HCT116 (cell line): ENCODE results near the gene ATG2B. TPM values are rescaled to one million over a fixed set of nuclear protein-coding genes. Genes with fewer than 3 reads are reported as not detected.

Experiments used
- ATAC-seq: fragments of 200-7000 bp; cut with Tn5 transposase; 2 replicates; pipeline ENCODE4 v1.9.1; 2020; ENCODE audit warnings: mild to moderate bottlenecking, moderate library complexity
- BruUV-seq: library from RNA; stranded (reverse); fragments of 400-500 nt; replicated peaks from 2 replicates; lab custom pipeline; 2021; lab: Mats Ljungman, UMichigan
- CTCF ChIA-PET: fragments of 300-600 bp; sonication (Branson Sonifier 250); formaldehyde crosslinking; loops from one replicate; lab custom pipeline; 2021; ENCODE audit warnings: antibody characterized with exemption; lab: Charles Lee
- POLR2A ChIA-PET: fragments of 300-600, 350-600 bp; sonication (Branson Sonifier 250); formaldehyde crosslinking; loops from one replicate; lab custom pipeline; 2021; ENCODE audit warnings: antibody characterized with exemption; lab: Charles Lee
- RAD21 ChIA-PET, 2 experiments: fragments of 300-600 bp; sonication (Branson Sonifier 250); formaldehyde crosslinking; loops; one replicate each; lab custom pipeline; 2023; ENCODE audit warnings: low total read pairs in 2 of 2; ENCODE audit not compliant: uncharacterized antibody in 2 of 2, unreplicated experiment in 2 of 2, low non-redundant PET in 1 of 2; lab: Charles Lee
- DNase-seq: peaks from one replicate; pipeline ENCODE4 v3.0.0-alpha.2; 2010; ENCODE audit warnings: low read depth, low spot score
- H2AFZ ChIP-seq: fragments of 200-600 bp; shearing (Covaris generic), sonication (generic); 2 replicates; pipeline ENCODE4 v1.6.1; 2017; ENCODE audit warnings: low read depth, mixed run types, mixed read lengths, antibody characterized with exemption, low read length; ENCODE audit not compliant: poor library complexity, severe bottlenecking
- H3K27ac ChIP-seq: 2 replicates; pipeline ENCODE4 v1.5.1; 2012; ENCODE audit warnings: low read depth, low read length
- H3K27me3 ChIP-seq: fragments of 200-600 bp; sonication (generic); 2 replicates; pipeline ENCODE4 v1.6.1; 2016; ENCODE audit warnings: mixed run types, low read length, mixed read lengths; ENCODE audit not compliant: insufficient read depth
- H3K36me3 ChIP-seq, 2 experiments: fragments of 200-500 bp in 1 of 2; fragments of 200-600 bp in 1 of 2; sonication (Bioruptor generic) in 1 of 2; sonication (generic) in 1 of 2; 2 replicates each; pipeline versions ENCODE4 v1.5.1 to v1.6.1; 2014 to 2016; ENCODE audit warnings: low read length in 2 of 2, inconsistent platforms in 1 of 2, mixed read lengths in 1 of 2, mixed run types in 1 of 2; ENCODE audit not compliant: insufficient read depth in 2 of 2, control insufficient read depth in 1 of 2
- H3K4me1 ChIP-seq, 2 experiments: fragments of 200-600 bp in 1 of 2; sonication (generic) in 1 of 2; 2 replicates each; pipeline versions ENCODE4 v1.5.1 to v1.6.1; 2012 to 2017; ENCODE audit warnings: low read length in 2 of 2, inconsistent platforms in 1 of 2, mild to moderate bottlenecking in 1 of 2, mixed read lengths in 1 of 2, mixed run types in 1 of 2, moderate library complexity in 1 of 2; ENCODE audit not compliant: insufficient read depth in 2 of 2, control insufficient read depth in 1 of 2
- H3K4me2 ChIP-seq: fragments of 200-600 bp; sonication (generic); 2 replicates; pipeline ENCODE4 v1.6.1; 2017; ENCODE audit warnings: mixed run types, low read length, mixed read lengths
- H3K4me3 ChIP-seq, 2 experiments: fragments of 200-600 bp in 1 of 2; sonication (generic) in 1 of 2; replicated peaks in 1 of 2; 2 replicates each; pipeline ENCODE4 v1.5.1; 2011 to 2016; ENCODE audit warnings: low read length in 2 of 2, control low read depth in 1 of 2, low read depth in 1 of 2, mild to moderate bottlenecking in 1 of 2, mixed read lengths in 1 of 2, mixed run types in 1 of 2
- H3K79me2 ChIP-seq: fragments of 200-600 bp; sonication (generic); 2 replicates; pipeline ENCODE4 v1.6.1; 2017; ENCODE audit warnings: mild to moderate bottlenecking, mixed run types, low read length, moderate library complexity, mixed read lengths; ENCODE audit not compliant: insufficient read depth
- H3K9ac ChIP-seq: fragments of 200-600 bp; sonication (generic); 2 replicates; pipeline ENCODE4 v1.6.1; 2016; ENCODE audit warnings: low read length, mixed read lengths
- H3K9me2 ChIP-seq: fragments of 200-600 bp; sonication (generic), shearing (Covaris generic); 2 replicates; pipeline ENCODE4 v1.6.1; 2017; ENCODE audit warnings: mixed run types, mild to moderate bottlenecking, moderate library complexity; ENCODE audit not compliant: insufficient read depth
- H3K9me3 ChIP-seq, 2 experiments: fragments of 200-500 bp in 1 of 2; fragments of 200-600 bp in 1 of 2; sonication (Bioruptor generic) in 1 of 2; sonication (generic) in 1 of 2; 2 replicates each; pipeline ENCODE4 v1.6.1; 2014 to 2017; ENCODE audit warnings: low read length in 2 of 2, mixed read lengths in 2 of 2, inconsistent platforms in 1 of 2, low read depth in 1 of 2, mild to moderate bottlenecking in 1 of 2, mixed run types in 1 of 2, moderate library complexity in 1 of 2; ENCODE audit not compliant: control insufficient read depth in 1 of 2, insufficient read depth in 1 of 2
- H4K20me1 ChIP-seq: fragments of 200-600 bp; sonication (generic), shearing (Covaris generic); 2 replicates; pipeline ENCODE4 v1.6.1; 2017; ENCODE audit warnings: mixed run types, mild to moderate bottlenecking, moderate library complexity; ENCODE audit not compliant: insufficient read depth
- ATF3 ChIP-seq: IDR thresholded peaks from 2 replicates; pipeline ENCODE4 v1.6.1; 2012
- CBX3 ChIP-seq: IDR thresholded peaks from 2 replicates; pipeline ENCODE4 v1.6.1; 2012; ENCODE audit warnings: low read depth
- EGR1 ChIP-seq: IDR thresholded peaks from 2 replicates; pipeline ENCODE4 v1.6.1; 2012; ENCODE audit warnings: low read depth
- ELF1 ChIP-seq: IDR thresholded peaks from 2 replicates; pipeline ENCODE4 v1.6.1; 2012; ENCODE audit warnings: low read depth, borderline replicate concordance
- FOSL1 ChIP-seq: IDR thresholded peaks from 2 replicates; pipeline ENCODE4 v1.6.1; 2012; ENCODE audit warnings: low read depth
- JUND ChIP-seq: IDR thresholded peaks from 2 replicates; pipeline ENCODE4 v1.6.1; 2012
- POLR2A ChIP-seq: IDR thresholded peaks from 2 replicates; pipeline ENCODE4 v1.7.0; 2011; ENCODE audit warnings: borderline replicate concordance; ENCODE audit not compliant: insufficient read depth, insufficient read length; ENCODE audit errors: extremely low read depth
- RAD21 ChIP-seq: IDR thresholded peaks from 2 replicates; pipeline ENCODE4 v1.6.1; 2012; ENCODE audit warnings: low read depth, mild to moderate bottlenecking
- SIN3A ChIP-seq: IDR thresholded peaks from 2 replicates; pipeline ENCODE4 v1.6.1; 2012; ENCODE audit warnings: low read depth
- SP1 ChIP-seq: IDR thresholded peaks from 2 replicates; pipeline ENCODE4 v1.6.1; 2012; ENCODE audit warnings: low read depth
- SRF ChIP-seq: IDR thresholded peaks from 2 replicates; pipeline ENCODE4 v1.6.1; 2012; ENCODE audit warnings: low read depth
- YY1 ChIP-seq: IDR thresholded peaks from 2 replicates; pipeline ENCODE4 v1.6.1; 2011; ENCODE audit warnings: low read length, low read depth, moderate library complexity, mild to moderate bottlenecking; ENCODE audit not compliant: insufficient replicate concordance; ENCODE audit errors: extremely low read depth
- ZBTB33 ChIP-seq: IDR thresholded peaks from 2 replicates; pipeline ENCODE4 v1.6.1; 2011; ENCODE audit warnings: mild to moderate bottlenecking, low read length, moderate library complexity; ENCODE audit not compliant: insufficient replicate concordance; ENCODE audit errors: extremely low read depth
- ZNF274 ChIP-seq: fragments of 200-500 bp; sonication (Bioruptor generic); IDR thresholded peaks from 2 replicates; pipeline ENCODE4 v1.6.1; 2014; ENCODE audit warnings: mild to moderate bottlenecking, low read depth, low read length, inconsistent platforms
- intact Hi-C: fragments of 100-400 bp; cut with micrococcal nuclease; formaldehyde crosslinking; loops from 2 replicates; pipeline ENCODE4 v1.10.0; 2022
- total RNA-seq: library from RNA; stranded (reverse); gene quantifications from one replicate; pipeline ENCODE4 v1.2.1, GENCODE V29; 2021; ENCODE audit not compliant: unreplicated experiment
- TF ChIP-seq, protein P1 (sequence below): IDR thresholded peaks from 2 replicates; pipeline ENCODE4 v1.6.1; 2012; ENCODE audit warnings: low read depth

ATG2B gene
- total RNA-seq, 1 experiment from 2014 or later: 6.4 TPM

- TF ChIP-seq, protein P1, sequence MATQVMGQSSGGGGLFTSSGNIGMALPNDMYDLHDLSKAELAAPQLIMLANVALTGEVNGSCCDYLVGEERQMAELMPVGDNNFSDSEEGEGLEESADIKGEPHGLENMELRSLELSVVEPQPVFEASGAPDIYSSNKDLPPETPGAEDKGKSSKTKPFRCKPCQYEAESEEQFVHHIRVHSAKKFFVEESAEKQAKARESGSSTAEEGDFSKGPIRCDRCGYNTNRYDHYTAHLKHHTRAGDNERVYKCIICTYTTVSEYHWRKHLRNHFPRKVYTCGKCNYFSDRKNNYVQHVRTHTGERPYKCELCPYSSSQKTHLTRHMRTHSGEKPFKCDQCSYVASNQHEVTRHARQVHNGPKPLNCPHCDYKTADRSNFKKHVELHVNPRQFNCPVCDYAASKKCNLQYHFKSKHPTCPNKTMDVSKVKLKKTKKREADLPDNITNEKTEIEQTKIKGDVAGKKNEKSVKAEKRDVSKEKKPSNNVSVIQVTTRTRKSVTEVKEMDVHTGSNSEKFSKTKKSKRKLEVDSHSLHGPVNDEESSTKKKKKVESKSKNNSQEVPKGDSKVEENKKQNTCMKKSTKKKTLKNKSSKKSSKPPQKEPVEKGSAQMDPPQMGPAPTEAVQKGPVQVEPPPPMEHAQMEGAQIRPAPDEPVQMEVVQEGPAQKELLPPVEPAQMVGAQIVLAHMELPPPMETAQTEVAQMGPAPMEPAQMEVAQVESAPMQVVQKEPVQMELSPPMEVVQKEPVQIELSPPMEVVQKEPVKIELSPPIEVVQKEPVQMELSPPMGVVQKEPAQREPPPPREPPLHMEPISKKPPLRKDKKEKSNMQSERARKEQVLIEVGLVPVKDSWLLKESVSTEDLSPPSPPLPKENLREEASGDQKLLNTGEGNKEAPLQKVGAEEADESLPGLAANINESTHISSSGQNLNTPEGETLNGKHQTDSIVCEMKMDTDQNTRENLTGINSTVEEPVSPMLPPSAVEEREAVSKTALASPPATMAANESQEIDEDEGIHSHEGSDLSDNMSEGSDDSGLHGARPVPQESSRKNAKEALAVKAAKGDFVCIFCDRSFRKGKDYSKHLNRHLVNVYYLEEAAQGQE: no peak
- TF ChIP-seq CBX3 (peak; percentile 62; the same call in 1 of the 2 replicates), JUND (no peak), RAD21 (no peak), POLR2A (peak; percentile 66), SIN3A (no peak), SRF (no peak), ELF1 (no peak)
These were observed 28.4 kb upstream of the ATG2B start (continued) for GRCh38 chr14:96391293-96392118.

- Histone ChIP-seq H3K4me1 (peaks cover 7 to 22% of the 10 kb centered on the region in 2 experiments; a peak in 3 of 4 replicates), H3K27me3 (no peaks in the 10 kb centered on the region), H3K27ac (no peak overlapping the region), H3K4me2 (peak overlapping the region; percentile 96), H2AFZ (peak overlapping the region; percentile 83), H4K20me1 (no peaks in the 10 kb centered on the region), H3K9ac (peak overlapping the region; percentile 66), H3K4me3 (peak overlapping the region; percentile 61 to 68), H3K9me2 (no peaks in the 10 kb centered on the region), H3K36me3 (0 out of 4 replicates have a peak, but pooled peaks cover 0 to 3% of the 10 kb centered on the region in 2 experiments), H3K79me2 (no peaks in the 10 kb centered on the region), H3K9me3 (no peaks in the 10 kb centered on the region)
- ATAC-seq (no peak), DNase-seq (no peak)
- ChIA-PET POLR2A (no interaction called here), CTCF (no interaction called here), RAD21 (no interaction called here)
- no TSS peak for BruUV-seq
- intact Hi-C loops: loop anchor here (2.0 kb wide), 1 partner anchor 28 kb away; the partner anchor contains the start of genes ATG2B and GSKIP
- no peak for TF ChIP-seq YY1
- no peak for TF ChIP-seq ZNF274
- TF ChIP-seq SP1: no peak
- no peak for TF ChIP-seq ATF3
- TF ChIP-seq FOSL1: no peak
- TF ChIP-seq, protein P1: no peak
- no peak for TF ChIP-seq ZBTB33
- TF ChIP-seq EGR1: no peak
- TF ChIP-seq RAD21: no peak
These were observed 27.8 kb upstream of the ATG2B start for GRCh38 chr14:96390965-96391292.
